ENCODE data around the gene FSD1.

GRCh38 chr19:4360641-4361151 lies 56.3 kb downstream of the FSD1 start:
- TF ChIP-seq CTCF (IDR thresholded peaks at IDR 0.05) (no peak), POLR2A (IDR thresholded peaks at IDR 0.05) (no peak)

Data from thyroid gland (tissue), 4 donors.